ENCODE results near the gene REXO5. TPM values are rescaled to one million over a fixed set of nuclear protein-coding genes. Genes with fewer than 3 reads are reported as not detected.

Gene REXO5
- total and polyA plus RNA-seq, 9 of the 15 experiments (the other 6 are each of a cell fraction or from before 2014, with no cell fraction given): 10.5 to 45.1 (median 25.4) TPM

- CTCF ChIA-PET (ENCODE audit: low intra/inter-chr PET ratio): no interaction called here
- POLR2A ChIA-PET: interaction anchor here (0.9 kb wide), 1 partner anchor 29 kb away, joined by 3 read pairs; no protein-coding TSS in a partner anchor
Observed at GRCh38 chr16:20812510-20812909, 6.2 kb downstream of the REXO5 start.

More at GRCh38 chr16:20812510-20812909, 6.2 kb downstream of the REXO5 start:
- FAIRE-seq: no peak
- no peak for ATAC-seq
- intact Hi-C loops (cut with micrococcal nuclease): no loop called here
- Histone ChIP-seq H3K27ac (ENCODE audit: extremely low read depth, low read depth, low read length) (no peak overlapping the region), H3K36me3 (ENCODE audit: control insufficient read depth, insufficient read depth, low read length) (peaks cover 52% of the 10 kb centered on the region), H3K9me1 (ENCODE audit: control insufficient read depth, insufficient read depth, low read length) (no peaks in the 10 kb centered on the region), H3K4me2 (ENCODE audit: insufficient read depth, low read length) (no peak overlapping the region), H3K9ac (ENCODE audit: insufficient read depth in 1 of 2, low read depth in 2 of 2, low read length in 2 of 2) (no peak overlapping the region), H3K9me3 (replicated peaks; ENCODE audit: control insufficient read depth, insufficient read depth, low read depth, low read length) (no peaks in the 10 kb centered on the region; the same call in 1 of the 2 replicates), H4K20me1 (replicated peaks; ENCODE audit: control insufficient read depth, insufficient read depth, low read length) (no peaks in the 10 kb centered on the region), H3K4me1 (replicated peaks in 1 of 2; ENCODE audit: control insufficient read depth in 2 of 2, insufficient read depth in 2 of 2, low read length in 2 of 2) (peaks cover 6 to 13% of the 10 kb centered on the region in 2 experiments), H2AFZ (ENCODE audit: low read depth, low read length) (no peak overlapping the region), H3K4me3 (no peak overlapping the region), H3K27me3 (ENCODE audit: control insufficient read depth in 2 of 2, insufficient read depth in 2 of 2, low read length in 2 of 2) (no peaks in the 10 kb centered on the region), H3K79me2 (ENCODE audit: control insufficient read depth, insufficient read depth, low read length) (peaks cover 19% of the 10 kb centered on the region)
- 51% methylated on average over 2 of the region's 2 CpGs for WGBS (ENCODE audit: insufficient coverage, low coverage, missing lambda C conversion rate)
- peak; percentile 53 for TF ChIP-seq NFIX (CRISPR knock-in tag; IDR thresholded peaks at IDR 0.05; ENCODE audit: low read depth)
- peak; percentile 95 for TF ChIP-seq NFIC (IDR thresholded peaks at IDR 0.05)
- TF ChIP-seq, protein P1, sequence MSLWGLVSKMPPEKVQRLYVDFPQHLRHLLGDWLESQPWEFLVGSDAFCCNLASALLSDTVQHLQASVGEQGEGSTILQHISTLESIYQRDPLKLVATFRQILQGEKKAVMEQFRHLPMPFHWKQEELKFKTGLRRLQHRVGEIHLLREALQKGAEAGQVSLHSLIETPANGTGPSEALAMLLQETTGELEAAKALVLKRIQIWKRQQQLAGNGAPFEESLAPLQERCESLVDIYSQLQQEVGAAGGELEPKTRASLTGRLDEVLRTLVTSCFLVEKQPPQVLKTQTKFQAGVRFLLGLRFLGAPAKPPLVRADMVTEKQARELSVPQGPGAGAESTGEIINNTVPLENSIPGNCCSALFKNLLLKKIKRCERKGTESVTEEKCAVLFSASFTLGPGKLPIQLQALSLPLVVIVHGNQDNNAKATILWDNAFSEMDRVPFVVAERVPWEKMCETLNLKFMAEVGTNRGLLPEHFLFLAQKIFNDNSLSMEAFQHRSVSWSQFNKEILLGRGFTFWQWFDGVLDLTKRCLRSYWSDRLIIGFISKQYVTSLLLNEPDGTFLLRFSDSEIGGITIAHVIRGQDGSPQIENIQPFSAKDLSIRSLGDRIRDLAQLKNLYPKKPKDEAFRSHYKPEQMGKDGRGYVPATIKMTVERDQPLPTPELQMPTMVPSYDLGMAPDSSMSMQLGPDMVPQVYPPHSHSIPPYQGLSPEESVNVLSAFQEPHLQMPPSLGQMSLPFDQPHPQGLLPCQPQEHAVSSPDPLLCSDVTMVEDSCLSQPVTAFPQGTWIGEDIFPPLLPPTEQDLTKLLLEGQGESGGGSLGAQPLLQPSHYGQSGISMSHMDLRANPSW (CRISPR knock-in tag; IDR thresholded peaks at IDR 0.05): no peak
- in situ Hi-C loops (cut with MboI): no loop called here
- no TSS peak for BruUV-seq (replicated peaks)
- no peak for DNase-seq (ENCODE audit: extremely low read depth in 1 of 4, low spot score in 3 of 4)
